NB4 (cell line): ENCODE results near the gene NUBP2.

Experiments used
- CTCF ChIP-seq: IDR thresholded peaks from one replicate; pipeline ENCODE4 v1.5.1; 2012; ENCODE audit warnings: low read depth, low read length
- POLR2A ChIP-seq: IDR thresholded peaks from 2 replicates; pipeline ENCODE4 v1.6.1; 2011; ENCODE audit warnings: mild to moderate bottlenecking; ENCODE audit not compliant: insufficient read length; ENCODE audit errors: extremely low read depth
- TF ChIP-seq, protein P1 (sequence below): IDR thresholded peaks from 2 replicates; pipeline ENCODE4 v1.6.1; 2011; ENCODE audit warnings: low read depth, low read length

- no peak for TF ChIP-seq CTCF
- TF ChIP-seq POLR2A = no peak
- TF ChIP-seq, protein P1, sequence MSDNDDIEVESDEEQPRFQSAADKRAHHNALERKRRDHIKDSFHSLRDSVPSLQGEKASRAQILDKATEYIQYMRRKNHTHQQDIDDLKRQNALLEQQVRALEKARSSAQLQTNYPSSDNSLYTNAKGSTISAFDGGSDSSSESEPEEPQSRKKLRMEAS = no peak
Measured at GRCh38 chr16:1808691-1809090, 25.9 kb downstream of the NUBP2 start.
